Stimulated activated CD8-positive, alpha-beta memory T cell treated with anti-CD3 and anti-CD28 coated beads, Interleukin-12 subunit alpha, Interleukin-12 subunit beta, amount 100 ng/mL, for 24 hours (primary cell): ENCODE measurements around the gene CADM4.
A peak's percentile ranks its signal among the peaks of the same experiment; 100 is the strongest.

ENCODE experiments used
- DNase-seq: peaks from one replicate; pipeline ENCODE4 v3.0.0-alpha.2; 2020; ENCODE audit errors: extremely low read depth

CADM4 gene

DNA sequence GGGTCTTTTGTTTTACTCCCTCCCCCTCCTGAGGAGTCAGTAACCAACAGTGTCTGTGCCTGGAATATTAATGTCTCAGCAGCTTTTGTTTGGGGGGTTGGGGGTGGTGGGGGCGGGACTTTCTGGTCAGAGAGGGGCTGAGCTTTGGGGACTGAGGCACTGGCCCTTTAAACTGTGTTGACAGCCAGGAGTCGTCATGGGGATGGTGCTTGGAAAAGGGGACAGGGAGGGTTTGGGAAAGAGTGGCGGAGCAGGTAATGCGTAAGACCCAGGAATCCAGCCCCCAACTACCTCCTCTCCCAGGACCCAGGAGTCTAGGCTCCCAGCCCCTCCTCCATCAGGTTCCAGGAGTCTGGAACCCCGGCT, 5.2 kb downstream of the CADM4 start:
- DNase-seq: no peak

DNA sequence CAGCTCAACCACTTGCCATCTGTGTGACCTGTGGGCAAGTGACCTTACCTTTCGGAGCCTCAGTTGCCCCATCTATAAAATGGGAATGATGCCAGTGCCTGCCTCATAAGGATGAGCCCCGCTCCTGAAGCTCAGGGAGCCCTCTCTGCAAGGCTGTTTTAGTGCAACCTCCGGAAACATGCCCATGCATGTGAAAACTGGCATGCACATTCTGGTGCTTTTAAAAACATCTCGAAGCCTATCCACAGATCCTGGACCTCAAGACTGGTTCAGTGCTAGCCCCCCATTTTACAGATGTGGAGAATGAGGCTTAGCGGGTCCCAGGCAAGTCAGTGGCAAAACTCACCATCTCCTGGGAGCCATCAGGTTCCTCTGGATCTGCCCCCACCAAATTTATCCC, 5.6 kb downstream of the CADM4 start:
- DNase-seq: no peak

DNA sequence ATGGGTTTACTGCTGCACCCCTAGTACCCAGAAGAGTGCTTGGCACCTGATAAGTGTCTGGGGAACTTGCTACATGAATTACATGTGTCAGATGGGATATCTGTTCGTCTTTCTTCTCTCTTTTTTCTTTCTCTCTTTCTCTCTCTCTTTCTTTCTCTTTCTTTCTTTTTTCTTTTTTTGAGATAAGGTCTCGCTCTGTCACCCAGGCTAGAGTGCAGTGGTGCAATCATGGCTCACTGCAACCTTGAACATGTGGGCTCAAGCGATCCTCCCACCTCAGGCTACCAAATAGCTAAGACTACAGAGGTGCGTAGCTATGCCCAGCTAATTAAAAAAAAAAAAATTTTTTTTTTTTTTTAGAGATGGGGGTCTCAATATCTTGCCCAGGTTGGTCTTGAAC, 6.1 kb downstream of the CADM4 start:
- no peak for DNase-seq

DNA sequence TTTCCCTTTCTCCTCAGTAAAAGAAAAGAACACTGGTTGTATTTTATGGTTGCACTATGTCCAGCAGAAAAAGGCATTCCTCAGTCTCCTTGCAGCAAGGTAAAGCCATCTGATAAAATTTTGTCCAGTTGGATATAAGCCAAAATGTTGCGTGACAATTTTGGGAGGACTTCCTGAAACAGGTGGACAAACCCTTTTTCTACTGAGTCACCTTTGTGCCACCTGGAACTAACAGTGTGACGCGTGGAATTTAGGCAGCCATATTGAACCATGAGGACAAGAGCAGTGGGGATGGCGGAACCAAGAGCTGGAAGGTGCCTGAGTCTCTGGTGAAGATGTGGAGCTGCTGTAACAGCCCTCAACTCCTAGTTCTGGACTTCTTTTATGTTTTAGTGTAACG, 8.2 kb downstream of the CADM4 start:
- no peak for DNase-seq

DNA sequence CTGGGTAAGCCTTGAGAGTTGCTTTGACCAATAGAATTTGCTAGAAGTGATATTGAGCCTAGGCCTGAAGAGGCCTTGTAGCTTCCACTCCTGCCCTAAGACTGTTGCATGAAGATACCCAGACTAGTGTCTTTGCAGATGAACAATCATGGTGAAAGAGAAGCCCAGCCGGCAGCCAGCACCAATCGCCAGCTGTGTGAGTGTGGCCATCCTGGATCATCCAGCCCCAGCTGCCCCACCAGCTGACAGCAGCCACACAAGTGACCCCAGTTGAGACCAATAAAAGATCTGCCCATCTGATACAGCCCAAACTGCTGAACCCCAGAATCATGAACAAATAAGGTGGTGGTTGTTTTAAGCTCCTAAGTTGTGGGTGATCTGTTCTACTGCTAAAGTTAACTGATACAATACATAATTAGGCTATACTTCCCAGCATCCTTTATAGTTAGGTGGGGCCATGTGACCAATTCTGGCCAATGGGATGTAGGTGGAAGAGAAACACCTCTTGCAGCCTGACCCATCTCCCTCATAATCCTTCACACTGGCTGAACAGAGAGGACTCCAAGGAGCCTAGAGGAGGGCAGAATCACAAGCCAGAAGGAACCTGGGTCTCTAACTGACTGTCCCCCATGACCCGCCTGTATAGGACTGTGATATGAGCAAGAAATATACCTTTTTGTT, 10.9 kb downstream of the CADM4 start:
- no peak for DNase-seq

DNA sequence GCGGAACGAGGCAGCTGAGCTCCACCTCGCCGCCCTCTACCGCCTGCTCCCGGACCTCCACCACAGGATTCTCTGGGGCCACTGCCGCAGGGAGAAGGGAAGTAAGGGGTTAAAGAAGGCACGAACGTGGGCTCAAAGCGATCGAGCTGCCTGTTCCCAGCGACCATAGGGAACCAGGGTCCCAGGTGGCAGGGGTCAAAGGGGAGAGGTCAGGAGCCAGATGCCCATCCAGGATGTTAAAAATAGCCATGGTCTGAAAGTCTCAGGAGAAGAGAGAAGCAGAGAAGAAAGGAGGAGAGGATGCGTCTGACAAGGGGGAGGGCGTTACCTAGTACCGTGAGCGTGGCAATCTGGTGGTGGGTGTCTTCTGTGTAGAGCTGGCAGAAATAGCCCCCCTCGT, 12.8 kb downstream of the CADM4 start:
- no peak for DNase-seq

DNA sequence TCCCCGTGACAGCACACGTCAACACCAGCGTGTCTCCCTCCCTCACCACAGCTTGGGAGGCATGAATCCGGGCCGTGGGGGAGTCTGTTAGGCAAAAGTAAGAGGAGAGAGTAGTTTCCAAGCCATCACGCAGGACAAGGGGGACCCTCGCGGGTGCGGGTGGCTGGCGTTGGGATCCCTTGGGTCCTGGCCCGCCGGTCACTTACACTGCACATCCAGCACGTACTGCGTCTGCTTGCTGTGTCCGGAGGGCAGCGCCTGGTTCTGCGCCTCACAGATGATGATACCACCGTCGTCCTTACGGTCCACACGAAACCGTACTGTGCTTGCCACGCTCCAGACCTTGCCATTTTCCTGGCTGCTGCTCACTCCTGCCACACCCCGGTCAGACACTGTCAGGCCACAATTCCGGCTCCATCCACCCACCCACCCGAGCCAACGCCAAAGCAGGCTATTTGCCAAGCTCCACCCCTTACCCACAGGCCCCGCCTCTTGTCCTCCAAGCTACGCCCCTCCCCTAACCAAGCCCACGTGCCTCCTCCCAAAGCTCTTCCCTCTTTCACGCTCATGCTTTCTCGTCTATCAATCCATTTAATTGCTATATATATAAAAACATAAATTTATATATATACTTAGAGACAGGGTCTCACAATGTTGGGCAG, 13.6 kb downstream of the CADM4 start:
- DNase-seq: no peak

DNA sequence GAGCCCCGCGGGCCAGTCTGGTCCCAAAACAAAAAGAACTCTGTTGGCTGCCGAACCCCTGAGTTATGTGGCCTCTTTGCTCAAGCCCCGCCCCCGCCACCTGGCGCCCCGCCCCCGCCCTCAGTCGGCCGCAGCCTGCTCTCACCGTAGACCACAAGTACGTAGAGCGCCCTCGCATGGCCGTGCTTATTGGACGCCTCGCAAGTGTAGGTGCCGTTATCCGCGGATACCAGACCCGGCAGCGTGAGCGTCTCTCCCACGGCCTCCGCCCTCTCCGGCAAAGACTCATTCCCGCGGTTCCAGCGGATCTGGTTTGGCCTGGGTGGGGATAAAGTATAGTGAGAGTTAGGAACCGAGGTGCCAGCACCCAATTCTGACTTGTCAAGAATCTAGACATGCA, 14.7 kb downstream of the CADM4 start:
- DNase-seq: peak; percentile 59

DNA sequence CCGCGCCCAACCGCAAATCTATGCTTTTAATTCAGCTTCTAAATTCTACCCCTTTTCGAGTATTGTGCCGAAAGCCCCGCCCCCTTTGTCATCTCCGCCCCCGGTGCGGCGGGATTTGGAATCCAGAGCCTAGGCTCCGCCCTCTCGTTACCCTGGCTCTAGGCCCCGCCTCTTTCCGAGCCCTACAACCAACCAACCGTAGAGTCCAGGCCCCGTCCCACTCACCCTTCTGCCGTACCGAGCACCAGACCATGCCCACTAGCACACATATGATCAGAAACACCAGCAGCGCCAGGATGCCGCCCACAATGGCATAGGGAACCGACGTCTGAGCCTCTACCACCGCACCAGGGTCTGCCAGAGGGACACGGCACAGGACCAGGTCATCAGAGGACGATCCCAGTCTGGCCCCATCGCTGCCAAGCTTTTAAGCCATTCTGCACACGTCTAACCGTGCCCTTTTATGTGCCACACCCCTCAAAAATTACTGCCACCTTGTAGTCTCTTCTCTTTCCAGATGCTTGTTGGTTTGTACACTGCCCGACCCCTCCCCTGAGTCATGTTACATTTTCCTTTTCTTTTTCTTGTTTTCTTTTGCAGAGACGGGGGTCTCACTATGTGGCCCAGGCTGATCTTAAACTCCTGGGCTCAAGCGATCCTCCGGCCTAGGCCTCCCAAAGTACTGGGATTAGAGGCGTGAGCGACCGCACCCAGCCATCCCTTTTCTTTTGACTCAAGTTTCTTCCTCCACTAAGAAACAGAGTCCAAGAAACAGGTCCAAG, 15.6 kb downstream of the CADM4 start:
- no peak for DNase-seq

DNA sequence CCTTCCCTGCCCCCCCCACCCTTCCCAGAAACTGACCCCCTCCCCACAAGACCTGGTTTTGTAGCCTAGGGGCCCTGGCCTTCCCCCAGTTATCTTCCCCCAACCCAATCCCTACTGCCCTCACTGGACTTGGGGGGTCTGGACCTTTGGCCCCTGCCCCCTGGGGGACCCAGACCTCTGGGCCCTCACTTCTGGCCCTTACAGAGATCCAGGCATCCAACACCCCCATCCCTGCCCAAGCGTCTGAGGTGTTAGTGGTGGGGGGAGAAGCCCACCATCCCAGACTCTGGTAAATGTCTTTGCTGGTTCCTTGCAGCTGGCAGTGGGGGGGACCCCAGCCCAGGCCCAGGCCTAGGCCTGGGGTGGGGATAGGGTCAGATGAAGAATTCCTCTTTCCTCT, 16.7 kb downstream of the CADM4 start:
- DNase-seq: no peak

DNA sequence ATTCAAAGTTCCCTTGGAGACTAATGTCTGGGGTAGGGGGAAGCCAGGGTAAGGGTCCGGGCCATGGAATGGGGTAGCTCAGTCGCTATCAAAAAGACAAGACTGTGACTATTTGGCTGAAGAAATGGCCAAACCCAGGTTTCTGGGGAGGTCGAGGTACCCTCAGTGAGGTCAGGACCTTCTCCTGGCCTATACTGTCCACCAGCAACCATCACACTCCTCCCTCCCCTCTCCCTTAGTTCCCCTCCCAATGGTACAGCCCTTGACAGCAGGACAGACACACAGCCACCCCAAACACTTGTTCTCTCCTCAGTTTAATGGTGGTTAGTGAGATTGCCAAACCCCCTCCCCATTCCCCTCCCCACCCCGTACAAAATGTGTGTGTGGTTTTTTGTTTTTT, 17.6 kb downstream of the CADM4 start:
- DNase-seq: no peak

DNA sequence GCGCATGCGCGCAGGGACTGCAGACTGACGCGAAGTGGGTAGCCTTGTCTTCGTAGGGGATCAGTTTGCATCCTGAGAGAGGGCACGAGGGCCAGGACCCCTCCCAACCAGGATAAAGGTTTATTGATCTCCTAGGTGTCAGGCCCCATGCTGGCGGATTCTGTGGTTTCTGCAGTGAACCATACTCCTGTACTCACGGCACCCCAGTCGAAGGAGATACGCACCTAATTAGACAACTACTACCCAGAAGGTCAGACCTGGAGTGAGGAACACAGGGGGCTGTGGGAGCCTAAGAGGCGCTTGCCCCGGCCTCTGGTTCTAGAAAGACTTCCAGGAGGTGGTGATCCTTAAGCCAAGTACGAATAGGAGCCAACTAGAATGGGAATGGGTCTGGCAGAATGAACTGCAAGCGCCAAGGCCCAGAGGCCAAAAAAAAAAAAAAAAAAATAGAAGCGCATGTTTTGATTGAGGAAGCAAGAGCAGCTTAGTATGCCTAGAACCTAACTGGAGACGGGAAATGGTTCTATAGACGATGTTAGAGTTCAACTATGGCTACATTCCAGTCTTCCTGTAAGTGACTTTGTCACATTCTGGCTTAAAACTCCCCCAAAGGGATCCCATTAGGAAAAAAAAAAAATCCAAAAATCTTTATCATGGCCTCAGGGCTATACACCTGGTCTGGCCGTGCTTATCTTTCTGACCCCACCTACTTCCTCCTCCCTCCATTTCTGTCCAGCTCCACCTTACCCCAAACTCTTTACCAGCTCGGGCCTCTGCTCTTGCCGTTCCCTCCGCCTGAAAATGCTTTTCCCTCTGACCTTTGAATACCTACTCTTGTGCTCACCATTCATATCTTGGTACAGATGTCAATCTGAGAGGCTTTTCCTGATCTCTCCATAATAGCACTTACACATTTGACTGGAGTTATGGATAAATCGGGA, 19.3 kb downstream of the CADM4 start:
- no peak for DNase-seq

DNA sequence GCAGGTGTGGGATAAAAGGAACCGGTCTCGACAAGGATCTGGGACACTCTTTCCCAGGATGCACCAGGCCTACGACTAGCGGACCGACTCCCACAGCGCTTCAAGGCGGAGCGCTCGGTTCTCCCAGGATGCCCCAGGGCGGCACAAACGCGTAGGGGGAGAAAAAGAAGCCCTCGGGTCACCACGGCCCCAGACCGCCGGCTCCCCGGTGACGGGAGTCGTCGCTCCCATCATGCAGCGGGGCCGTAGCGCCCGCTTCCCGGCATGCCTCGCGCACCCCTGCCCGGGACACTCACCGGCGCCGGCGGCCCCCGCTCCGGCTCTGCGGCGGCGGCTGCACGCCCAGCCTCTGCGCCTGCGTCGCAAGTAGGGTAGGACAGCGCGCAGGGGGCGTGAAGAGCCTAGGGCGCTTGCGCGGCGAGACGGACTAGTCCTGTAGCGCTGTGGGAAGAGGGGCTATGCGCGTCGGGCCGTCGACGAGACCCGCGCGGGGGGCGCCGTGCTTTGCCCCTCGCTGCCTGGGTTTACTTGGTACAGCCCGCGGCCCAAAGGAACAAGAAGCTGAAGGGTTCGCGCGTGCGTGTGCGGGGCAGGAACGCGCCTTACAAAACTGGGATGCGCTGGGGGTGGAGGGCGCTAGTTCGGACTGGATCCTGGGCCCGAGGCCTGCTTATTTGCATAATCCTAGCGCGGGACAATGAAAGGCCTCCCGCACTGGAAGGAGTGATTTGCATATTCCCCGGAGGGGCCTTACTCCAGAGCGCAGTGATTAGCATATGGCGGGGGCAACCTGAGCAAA, 20.2 kb downstream of the CADM4 start, which contains the start of gene ZNF428:
TSS of gene ZNF428 (minus strand) at position 368 of the 799 bp plus-strand sequence. CDS start 5,325 bp downstream, outside the sequence.
- peak; percentile 73 for DNase-seq

DNA sequence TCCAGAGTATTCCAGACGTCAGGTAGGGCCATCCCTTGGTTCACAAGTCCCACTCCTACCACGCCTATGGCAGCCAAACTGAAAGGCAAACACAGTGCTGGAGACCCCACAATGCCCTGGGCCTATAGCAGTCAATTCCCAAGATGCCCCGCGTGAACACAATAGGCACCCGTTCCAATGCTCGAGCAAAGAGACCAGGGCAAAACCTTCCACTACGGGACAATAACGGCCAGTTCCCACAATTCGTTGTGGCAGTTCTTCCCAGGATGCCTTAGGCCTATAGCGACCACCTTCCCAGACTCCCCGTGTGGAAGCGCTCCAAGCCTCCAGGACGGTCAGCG, 20.8 kb downstream of the CADM4 start:
- DNase-seq: no peak

DNA sequence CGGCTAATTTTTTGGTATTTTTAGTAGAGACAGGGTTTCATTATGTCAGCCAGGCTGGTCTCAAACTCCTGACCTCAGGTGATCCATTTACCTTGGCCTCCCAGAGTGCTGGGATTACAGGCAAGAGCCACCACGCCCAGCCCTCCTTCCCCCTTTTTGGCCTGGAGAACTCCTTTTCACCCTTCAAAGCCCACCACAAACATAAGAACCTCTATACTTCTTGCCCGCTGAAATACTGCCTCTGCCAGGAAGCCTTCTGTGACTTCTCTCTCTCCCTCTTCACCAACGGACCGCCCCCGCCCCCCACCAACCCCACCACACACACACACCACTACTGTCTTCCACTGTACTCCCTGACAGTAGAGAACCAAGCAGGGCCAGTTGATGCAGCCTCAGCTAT, 22.7 kb downstream of the CADM4 start:
- no peak for DNase-seq

DNA sequence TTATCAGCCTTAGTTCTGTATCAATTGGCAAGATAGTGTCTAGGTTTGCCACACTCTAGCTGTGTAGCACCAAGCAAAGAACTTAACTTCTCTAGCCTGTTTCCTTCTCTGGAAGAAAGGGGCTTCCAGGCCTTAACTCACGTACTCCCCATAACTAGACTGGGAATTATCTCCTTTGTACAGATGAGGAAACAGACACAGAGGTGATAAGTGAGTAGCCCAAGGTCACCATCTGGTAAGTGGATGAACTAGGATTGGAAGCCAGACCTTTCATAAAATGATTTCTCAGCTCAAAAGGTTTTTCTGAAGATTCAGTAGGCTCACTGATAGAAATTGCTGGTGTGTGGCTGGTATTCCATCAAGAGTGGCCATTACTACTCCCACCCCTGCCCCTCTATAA, 23.3 kb downstream of the CADM4 start:
- no peak for DNase-seq

DNA sequence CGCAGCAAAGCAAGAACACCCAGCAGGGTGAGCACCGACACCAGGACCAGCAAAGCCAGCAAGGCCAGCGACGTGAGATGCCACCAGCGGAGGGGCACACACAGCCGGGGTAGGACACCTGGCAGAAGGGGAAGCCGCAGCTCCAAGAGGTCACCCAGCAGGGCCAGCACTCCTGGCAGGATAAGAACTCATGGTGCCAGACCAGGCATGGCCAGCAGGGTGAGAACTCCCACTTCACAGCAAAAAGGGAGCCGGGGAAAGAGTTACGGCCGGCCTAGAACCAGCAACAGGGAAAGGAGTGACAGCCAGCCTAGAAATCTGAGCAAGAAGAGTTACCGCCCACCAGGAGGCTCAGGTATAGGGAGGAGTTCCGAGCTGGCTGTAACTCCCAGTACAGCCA, 27.3 kb downstream of the CADM4 start:
- no peak for DNase-seq

DNA sequence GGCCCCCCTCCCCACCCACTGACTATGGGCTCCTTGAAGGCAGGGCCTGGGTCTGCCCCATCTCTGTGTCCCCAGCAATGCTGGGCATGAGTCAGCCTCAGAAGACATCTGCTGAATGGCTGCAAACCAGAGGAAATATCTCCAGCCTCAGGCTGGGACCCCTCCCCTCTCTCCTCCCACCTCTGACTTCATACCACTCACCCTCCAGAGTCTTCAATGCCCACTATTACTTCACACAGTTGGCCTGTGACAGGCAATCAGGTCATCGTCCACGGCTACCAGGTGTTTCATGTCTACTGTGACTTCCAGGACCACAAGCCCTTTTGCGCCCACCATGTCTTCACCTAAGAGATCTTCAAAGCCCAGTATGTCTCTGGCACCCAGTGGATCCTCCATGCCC, 27.9 kb downstream of the CADM4 start, which contains the start of gene SRRM5:
TSS of gene SRRM5 (plus strand) at position 301 of the 400 bp plus-strand sequence. CDS start at position 335, 34 bp downstream.
- no peak for DNase-seq

DNA sequence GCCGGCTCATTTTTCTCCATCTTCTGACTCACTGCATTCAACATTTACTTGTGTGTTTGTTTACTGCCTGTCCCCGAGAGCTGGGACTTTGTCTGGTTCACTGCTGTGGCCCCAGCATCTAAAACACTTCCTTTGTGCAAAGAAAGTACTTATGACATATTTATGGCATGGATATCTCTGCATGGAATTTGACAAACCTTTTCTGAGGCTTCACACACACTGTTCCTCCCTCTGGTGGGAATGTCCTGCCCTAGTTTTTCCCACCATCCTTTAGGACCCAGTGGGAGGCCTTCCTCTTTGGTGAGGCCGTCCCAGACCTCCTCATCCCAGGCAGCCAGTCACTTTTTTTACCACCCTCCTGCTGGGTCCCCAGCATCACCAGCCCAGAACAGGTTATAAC, 29.2 kb downstream of the CADM4 start:
- DNase-seq: no peak

DNA sequence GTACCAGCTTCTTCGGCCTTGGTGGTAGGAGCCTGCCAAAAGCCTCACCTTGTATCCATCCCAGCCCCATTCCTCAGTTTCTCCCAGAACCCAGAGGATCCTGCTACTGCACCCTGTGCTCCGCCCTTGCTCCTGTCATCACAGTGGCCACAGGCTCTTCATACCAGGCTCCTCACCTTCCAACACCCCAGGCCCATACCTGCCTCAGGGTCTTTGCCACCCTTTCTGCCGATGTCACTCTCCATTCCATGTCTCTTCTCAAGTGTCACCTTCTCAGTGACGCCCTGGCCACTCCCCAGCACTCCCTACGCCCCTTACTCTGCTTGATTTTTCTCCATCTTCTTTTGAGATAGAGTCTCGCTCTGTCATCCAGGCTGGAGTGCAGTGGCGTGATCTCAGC, 29.8 kb downstream of the CADM4 start:
- no peak for DNase-seq
